HG02623 (cell line): Measurements from ENCODE around the gene PRDM11.
"Not testable (repeated sequence)": the region's sequence is repeated elsewhere in the genome, so short reads cannot be mapped to it uniquely, and the experiment has no call there.

Experiments
- ATAC-seq: cut with Tn5 transposase; IDR thresholded peaks from one replicate; pipeline ENCODE4 v1.9.1; 2021; ENCODE audit warnings: moderate library complexity; ENCODE audit not compliant: unreplicated experiment

PRDM11 gene

GRCh38 chr11:45229401-45230020, 83.1 kb downstream of the PRDM11 start:
- ATAC-seq, result no peak

GRCh38 chr11:45232341-45233080, 86.1 kb downstream of the PRDM11 start:
- ATAC-seq, result no peak

DNA sequence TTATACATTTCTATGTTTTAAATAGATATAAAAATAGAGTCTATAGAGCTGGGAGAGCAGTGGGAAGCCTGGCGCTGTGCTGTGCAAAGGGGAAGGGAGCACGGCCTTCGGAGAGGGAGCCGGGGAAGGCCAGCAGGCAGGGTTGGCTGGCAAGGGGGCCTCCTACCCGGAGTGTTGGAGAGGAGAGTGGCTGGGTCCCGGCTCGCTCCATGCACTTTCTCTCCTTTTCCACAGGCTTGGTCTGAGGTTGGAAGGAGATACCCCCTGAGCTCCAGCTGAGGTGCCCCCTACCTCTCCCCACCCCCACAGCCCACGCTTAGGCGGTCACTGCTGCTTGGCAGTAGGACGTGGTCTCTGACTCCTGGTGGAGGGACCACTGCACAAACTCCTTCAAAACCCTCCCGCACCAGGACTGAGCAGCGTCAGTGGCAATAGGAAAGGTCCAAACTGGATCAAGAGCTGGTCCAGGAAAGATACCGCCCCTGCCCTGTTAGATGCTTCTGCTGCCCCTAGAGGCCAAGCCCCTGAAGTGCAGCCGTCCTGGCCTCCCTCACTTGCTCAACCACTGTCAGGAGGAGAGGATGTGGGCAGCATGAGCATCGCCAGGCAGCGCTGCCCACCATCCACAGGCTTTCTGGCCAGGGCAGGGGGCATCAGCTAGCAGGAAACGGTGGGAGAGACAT, 86.8 kb downstream of the PRDM11 start:
- ATAC-seq, result no peak

GRCh38 chr11:45233804-45234170, 87.3 kb downstream of the PRDM11 start:
- ATAC-seq, result no peak

DNA sequence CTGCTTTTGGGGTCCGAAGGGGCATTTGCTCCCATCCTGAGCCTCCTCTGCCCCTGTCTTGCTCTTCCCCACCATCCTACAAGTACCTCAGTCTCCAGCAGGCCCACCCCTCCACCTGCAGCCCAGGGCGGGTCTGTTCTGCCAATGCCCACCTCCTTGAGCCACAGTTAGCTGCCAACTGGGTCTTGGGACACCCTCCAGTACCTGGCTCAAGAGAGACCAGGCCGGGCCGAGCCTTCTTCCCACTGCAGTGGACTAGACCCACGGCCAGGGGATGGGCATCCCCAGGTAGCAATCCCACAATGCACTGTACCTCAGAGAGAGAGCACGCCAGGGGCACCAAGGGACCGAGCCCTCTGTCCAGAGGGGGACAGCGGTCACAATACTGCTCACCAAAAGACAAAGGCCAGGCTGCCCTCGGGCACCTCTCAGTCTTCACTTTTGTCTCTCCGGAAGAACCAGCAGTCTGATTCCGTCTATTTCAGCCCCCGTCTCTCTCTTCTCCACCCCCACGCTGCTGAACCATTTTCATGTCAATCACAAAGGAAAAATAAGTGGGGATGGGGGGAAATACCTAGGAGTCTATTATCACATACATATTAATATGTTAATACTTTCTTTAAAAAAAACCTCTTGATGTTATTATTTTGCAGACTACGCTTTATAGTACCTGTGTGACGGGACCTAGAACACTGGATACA, 88.0 kb downstream of the PRDM11 start:
- no peak for ATAC-seq

GRCh38 chr11:45237711-45238315, 91.4 kb downstream of the PRDM11 start:
- ATAC-seq, result no peak

DNA sequence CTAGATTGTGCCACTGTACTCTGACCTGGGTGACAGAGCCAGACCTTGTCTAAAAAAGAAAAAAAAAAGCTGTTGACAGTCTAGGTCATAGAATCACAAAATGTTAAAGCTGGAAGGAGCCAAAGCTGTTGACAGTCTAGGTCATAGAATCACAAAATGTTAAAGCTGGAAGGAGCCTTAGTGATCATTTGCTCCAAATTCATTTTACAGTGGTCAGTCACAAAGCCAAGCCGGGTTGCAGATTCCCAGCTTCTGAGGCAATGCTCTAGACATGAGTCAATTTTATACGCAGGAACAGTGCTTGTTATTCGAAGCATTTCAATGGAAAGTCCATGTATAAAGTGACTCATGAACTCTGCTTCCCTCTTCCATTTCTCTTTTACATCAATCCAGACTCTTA, 92.3 kb downstream of the PRDM11 start:
- no peak for ATAC-seq

DNA sequence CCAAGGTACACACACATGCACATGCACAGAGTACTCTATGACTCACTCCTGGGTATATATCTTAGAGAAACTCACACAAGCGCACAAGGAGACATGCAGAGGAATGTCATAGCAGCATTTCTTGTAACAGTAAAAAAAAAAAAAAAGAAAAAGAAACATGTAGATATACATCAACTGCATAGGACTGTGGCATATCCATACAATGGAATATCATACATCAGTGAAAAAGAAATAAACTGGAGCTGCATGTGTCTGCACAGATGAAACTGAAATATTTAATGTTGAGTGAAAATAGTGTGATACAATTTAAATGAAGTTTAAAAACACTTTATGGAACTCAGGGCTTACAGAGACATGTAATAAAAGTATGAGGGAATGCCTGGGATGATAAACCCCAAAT, 93.3 kb downstream of the PRDM11 start:
- no peak for ATAC-seq

- no peak for ATAC-seq
Observed at GRCh38 chr11:45243967-45244366, 97.5 kb downstream of the PRDM11 start.

- ATAC-seq, result no peak
Observed at GRCh38 chr11:45245218-45246045, 99.0 kb downstream of the PRDM11 start.

DNA sequence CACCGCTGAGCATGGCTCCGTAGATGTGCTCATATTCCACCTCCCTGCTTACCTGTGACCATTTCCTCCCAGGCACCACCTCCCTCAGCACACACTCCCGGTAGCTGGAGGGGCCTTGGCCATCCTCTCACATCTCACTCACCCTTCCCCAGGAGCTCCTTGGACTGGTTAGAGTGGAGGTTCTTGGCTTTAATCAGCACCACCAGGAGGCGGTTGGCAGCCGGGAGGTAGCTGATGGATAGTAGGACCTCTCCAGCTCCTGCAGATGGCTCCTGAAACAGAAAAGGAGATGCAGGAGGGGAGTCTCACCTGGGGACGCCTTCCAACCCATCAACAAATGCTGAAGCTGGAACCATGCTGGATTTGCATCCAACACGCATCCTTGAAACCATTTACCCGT, 99.8 kb downstream of the PRDM11 start:
- ATAC-seq, result no peak

DNA sequence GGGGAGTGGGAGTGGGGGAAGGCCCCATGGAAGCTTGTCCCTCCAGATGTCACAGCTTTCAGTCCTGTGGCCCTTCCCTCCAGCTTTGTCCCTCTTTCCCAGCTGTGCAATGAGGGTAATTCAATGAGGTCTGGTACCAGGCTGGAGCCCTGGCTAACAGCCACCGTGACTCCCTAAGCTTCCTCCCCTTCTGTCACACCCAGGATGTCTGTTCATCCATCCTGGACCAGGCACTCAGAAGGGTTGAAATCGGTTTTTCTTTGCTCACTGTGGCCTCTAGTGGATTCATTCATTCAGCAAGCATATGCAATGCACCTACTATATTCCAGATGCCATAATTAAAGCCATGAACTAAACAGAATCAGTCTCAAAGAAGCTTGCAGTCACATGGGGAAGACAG, 101.0 kb downstream of the PRDM11 start:
- no peak for ATAC-seq

DNA sequence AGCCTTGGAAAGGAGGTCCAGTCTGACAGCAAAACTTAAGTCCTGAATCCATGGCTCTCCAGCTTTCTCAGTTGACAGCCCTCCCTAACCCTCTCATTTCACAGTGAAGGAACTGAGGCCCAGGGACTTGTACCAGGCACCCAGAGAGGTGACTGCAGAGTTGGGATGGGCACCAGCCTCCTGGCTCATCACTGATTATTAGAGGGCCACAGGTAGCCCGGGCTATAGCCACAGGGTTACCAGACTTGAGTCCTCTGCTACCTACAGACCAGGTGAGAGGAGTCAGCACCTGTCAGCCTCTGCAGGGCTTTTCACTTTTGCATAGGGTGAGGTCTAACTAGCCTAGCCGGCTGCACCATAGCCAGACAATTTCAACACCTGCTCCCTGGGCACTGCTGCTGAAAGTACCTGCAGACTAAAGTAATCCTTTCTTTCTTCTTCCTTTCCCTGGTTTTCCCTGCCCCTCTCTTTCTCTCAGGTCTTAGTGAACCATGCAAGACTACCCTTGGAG, 102.1 kb downstream of the PRDM11 start:
- ATAC-seq, result no peak

GRCh38 chr11:45249372-45249771, 102.9 kb downstream of the PRDM11 start:
- not testable (repeated sequence) for ATAC-seq

- ATAC-seq, result no peak
Observed at GRCh38 chr11:45250035-45250718, 103.7 kb downstream of the PRDM11 start.

GRCh38 chr11:45252134-45252856, 105.9 kb downstream of the PRDM11 start:
- no peak for ATAC-seq

GRCh38 chr11:45252877-45253276, 106.4 kb downstream of the PRDM11 start:
- no peak for ATAC-seq

DNA sequence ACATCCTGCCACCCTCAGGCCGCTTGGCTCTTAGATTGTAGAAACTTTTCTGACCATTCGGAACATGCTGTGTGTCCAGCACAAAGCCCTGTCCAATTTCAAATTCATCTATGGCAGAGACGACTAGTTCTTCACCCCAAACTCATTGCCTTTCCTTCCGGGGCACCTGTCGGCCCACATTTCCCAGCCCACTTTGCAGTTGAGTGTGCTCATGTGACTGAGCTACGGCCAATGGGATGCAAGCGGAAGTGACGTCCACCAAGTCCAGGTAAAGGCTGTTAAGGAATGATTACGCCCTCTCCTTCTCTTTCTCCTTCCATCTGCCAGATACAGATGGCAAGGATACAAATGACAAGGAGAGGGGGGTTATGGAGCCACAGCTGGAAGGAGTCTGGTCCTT, 107.2 kb downstream of the PRDM11 start:
- ATAC-seq, result no peak

DNA sequence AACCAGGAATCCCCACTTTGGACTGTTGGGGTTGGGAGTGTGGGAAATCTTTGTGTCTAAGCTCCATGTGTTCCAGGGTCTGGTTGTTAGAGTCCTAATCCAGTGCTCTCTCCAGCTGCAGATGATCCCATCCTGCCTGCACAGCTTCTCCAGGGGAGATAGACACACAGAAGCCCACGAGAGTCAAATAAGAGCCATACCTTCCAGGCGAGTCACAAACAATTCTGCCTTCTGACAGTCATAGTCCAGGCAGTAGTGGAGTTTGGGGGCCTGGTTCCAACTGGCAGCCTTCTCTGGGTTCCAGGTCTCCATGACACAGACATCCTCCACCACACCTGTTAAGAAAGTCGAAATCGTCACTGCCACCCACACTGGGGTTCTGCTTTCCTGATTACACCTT, 107.6 kb downstream of the PRDM11 start:
- ATAC-seq, result no peak
